OCI-LY3 (cell line): ENCODE measurements around the gene ZBED2.

Experiments used
- H2AFZ ChIP-seq: fragments of 200-600, 300-600 bp; shearing (Covaris generic); 2 replicates; pipeline ENCODE4 v1.6.0; 2014; ENCODE audit warnings: antibody characterized with exemption, low read depth, low read length
- H3K27ac ChIP-seq: fragments of 200-600, 300-600 bp; sonication (generic); 2 replicates; pipeline ENCODE4 v1.5.1; 2014; ENCODE audit warnings: mild to moderate bottlenecking, low read length, moderate library complexity, mixed read lengths
- H3K27me3 ChIP-seq: fragments of 200-600, 300-600 bp; sonication (generic); 2 replicates; pipeline ENCODE4 v1.6.1; 2014; ENCODE audit warnings: low read depth, low read length, mixed read lengths
- H3K36me3 ChIP-seq: fragments of 200-600, 300-600 bp; sonication (generic); replicated peaks from 2 replicates; pipeline ENCODE3; 2014; ENCODE audit warnings: low read depth, low read length, mixed read lengths
- H3K4me1 ChIP-seq: fragments of 300-600, 200-600 bp; sonication (generic); 2 replicates; pipeline ENCODE4 v1.6.1; 2014; ENCODE audit warnings: low read length, mixed read lengths
- H3K4me2 ChIP-seq: fragments of 200-600, 300-600 bp; sonication (generic); 2 replicates; pipeline ENCODE4 v1.6.1; 2014; ENCODE audit warnings: low read length, mixed read lengths
- H3K4me3 ChIP-seq: fragments of 300-600, 200-600 bp; sonication (generic); 2 replicates; pipeline ENCODE4 v1.5.1; 2014; ENCODE audit warnings: antibody characterized with exemption, mild to moderate bottlenecking, low read length, moderate library complexity
- H3K79me2 ChIP-seq: fragments of 300-600, 200-600 bp; shearing (Covaris generic); 2 replicates; pipeline ENCODE4 v1.6.1; 2014; ENCODE audit warnings: mild to moderate bottlenecking, low read length, mixed read lengths
- H3K9ac ChIP-seq: fragments of 300-600, 200-600 bp; shearing (Covaris generic); 2 replicates; pipeline ENCODE4 v1.6.0; 2014; ENCODE audit warnings: mild to moderate bottlenecking, low read length, moderate library complexity
- H3K9me3 ChIP-seq: fragments of 200-600, 300-600 bp; shearing (Covaris generic); 2 replicates; pipeline ENCODE4 v1.6.1; 2014; ENCODE audit warnings: low read length, mixed read lengths; ENCODE audit not compliant: insufficient read depth
- H4K20me1 ChIP-seq: fragments of 200-600, 300-600 bp; sonication (generic); 2 replicates; pipeline ENCODE4 v1.6.1; 2016; ENCODE audit warnings: low read length, mixed read lengths; ENCODE audit not compliant: insufficient read depth
- EZH2phosphoT487 ChIP-seq: fragments of 200-600 bp; shearing (Covaris generic); IDR thresholded peaks from 2 replicates; pipeline ENCODE4 v1.6.1; 2018; ENCODE audit warnings: antibody characterized with exemption, mixed run types, low read depth
- TF ChIP-seq, protein P1 (sequence below): fragments of 200-600, 300-600 bp; sonication (generic); IDR thresholded peaks from 2 replicates; pipeline ENCODE4 v1.5.1; 2014; ENCODE audit warnings: antibody characterized with exemption, low read length, low read depth

Gene ZBED2

DNA sequence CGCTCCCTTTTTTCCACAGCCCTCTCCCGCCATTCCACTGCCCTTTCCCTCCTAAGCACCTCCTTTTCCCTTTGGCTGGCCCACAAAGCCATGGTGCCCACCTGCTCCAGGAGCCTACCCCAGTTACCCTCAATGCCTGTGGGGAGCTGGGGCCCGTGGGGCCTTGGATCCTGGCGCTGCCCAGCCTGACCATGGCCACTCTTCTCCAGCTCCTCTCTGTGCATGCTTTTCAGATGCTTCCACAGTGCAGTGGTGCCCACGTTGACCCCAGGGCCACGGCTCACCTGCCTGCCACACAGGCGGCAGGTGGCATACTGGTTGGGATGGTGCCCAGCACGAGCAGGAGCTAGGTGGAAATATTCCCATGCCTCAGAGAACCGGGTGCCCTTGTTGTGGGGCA is 1.5 kb downstream of the ZBED2 start:
- Histone ChIP-seq H3K27ac (no peak overlapping the region), H3K4me3 (no peak overlapping the region), H2AFZ (no peak overlapping the region), H3K9ac (no peak overlapping the region), H3K4me1 (peaks cover 20% of the 10 kb centered on the region), H3K36me3 (no peaks in the 10 kb centered on the region), H3K27me3 (no peaks in the 10 kb centered on the region), H3K4me2 (no peak overlapping the region), H3K79me2 (no peaks in the 10 kb centered on the region), H3K9me3 (no peaks in the 10 kb centered on the region), H4K20me1 (no peaks in the 10 kb centered on the region)
- TF ChIP-seq, protein P1, sequence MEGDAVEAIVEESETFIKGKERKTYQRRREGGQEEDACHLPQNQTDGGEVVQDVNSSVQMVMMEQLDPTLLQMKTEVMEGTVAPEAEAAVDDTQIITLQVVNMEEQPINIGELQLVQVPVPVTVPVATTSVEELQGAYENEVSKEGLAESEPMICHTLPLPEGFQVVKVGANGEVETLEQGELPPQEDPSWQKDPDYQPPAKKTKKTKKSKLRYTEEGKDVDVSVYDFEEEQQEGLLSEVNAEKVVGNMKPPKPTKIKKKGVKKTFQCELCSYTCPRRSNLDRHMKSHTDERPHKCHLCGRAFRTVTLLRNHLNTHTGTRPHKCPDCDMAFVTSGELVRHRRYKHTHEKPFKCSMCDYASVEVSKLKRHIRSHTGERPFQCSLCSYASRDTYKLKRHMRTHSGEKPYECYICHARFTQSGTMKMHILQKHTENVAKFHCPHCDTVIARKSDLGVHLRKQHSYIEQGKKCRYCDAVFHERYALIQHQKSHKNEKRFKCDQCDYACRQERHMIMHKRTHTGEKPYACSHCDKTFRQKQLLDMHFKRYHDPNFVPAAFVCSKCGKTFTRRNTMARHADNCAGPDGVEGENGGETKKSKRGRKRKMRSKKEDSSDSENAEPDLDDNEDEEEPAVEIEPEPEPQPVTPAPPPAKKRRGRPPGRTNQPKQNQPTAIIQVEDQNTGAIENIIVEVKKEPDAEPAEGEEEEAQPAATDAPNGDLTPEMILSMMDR = no peak
- TF ChIP-seq EZH2phosphoT487 = no peak

DNA sequence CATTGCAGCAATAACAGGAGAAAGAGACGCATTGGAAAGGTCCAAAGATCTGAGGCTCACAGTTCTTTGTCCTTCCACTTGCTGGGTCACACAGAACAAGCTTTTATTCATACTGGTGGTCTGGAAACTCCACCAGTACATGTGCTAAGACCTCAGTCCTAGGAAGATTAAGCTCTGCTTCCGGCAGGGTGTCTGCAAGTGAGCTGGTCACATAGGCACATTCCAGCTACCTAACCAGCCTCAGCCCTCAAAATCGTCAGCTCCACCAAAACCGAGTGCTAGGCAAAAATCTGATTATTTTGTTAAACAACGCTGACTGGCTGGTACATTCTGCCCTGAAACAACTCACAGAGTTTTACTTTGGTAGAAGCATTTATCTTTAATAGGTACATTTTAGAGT is 2.2 kb downstream of the ZBED2 start:
- Histone ChIP-seq H3K79me2 (no peaks in the 10 kb centered on the region), H3K4me2 (no peak overlapping the region), H3K9me3 (no peaks in the 10 kb centered on the region), H3K4me1 (peaks cover 20% of the 10 kb centered on the region), H3K36me3 (no peaks in the 10 kb centered on the region), H2AFZ (no peak overlapping the region), H3K9ac (no peak overlapping the region), H4K20me1 (no peaks in the 10 kb centered on the region), H3K27ac (no peak overlapping the region), H3K27me3 (no peaks in the 10 kb centered on the region), H3K4me3 (no peak overlapping the region)
- TF ChIP-seq, protein P1 = no peak
- no peak for TF ChIP-seq EZH2phosphoT487

DNA sequence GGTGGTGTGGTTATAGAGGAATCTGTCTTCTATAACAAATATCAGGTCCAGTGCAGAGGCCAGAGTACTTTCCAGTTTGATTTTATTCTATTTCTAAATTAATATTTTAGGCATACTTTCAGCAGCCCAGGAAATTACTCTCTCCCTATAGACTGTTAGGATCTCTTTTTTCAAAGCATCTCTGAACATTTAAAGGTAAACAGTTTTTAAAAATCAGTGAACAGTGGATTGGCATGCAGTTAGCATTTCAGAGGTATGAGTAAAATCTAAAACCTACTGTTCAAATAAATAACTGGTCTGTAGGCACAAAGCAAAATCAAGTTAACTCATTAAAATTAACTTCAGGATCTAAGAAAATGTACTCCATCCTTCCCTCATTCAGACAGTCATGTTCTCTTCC is 3.0 kb downstream of the ZBED2 start:
- no peaks in the 10 kb centered on the region for H3K79me2 ChIP-seq
- no peaks in the 10 kb centered on the region for H4K20me1 ChIP-seq
- TF ChIP-seq, protein P1 = no peak
- no peaks in the 10 kb centered on the region for H3K9me3 ChIP-seq
- H3K27ac ChIP-seq = no peak overlapping the region
- no peaks in the 10 kb centered on the region for H3K36me3 ChIP-seq
- no peak overlapping the region for H3K4me2 ChIP-seq
- peaks cover 20% of the 10 kb centered on the region for H3K4me1 ChIP-seq
- H3K4me3 ChIP-seq = no peak overlapping the region
- H3K9ac ChIP-seq = no peak overlapping the region
- no peak overlapping the region for H2AFZ ChIP-seq
- H3K27me3 ChIP-seq = no peaks in the 10 kb centered on the region

DNA sequence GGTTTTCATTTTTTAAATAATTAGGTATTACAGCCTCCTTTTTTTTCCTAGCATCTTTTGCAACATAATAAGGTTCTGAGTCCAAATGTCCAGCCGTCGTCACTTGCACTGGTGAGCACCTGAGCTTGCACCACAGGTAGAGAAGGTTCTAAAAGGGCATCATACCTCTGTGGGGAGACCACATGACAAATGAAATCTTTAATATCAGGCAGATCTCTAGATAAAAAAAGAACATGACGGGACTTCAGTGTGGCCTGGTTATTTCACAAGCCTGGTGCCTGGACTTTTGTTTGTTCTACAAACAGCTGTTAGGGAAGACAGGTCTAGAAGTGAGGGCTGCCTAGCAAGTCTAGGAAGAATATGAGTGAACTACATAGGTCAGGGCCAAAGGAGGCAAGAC is 3.6 kb downstream of the ZBED2 start:
- Histone ChIP-seq H3K4me3 (no peak overlapping the region), H3K4me1 (peaks cover 20% of the 10 kb centered on the region), H3K9ac (no peak overlapping the region), H3K4me2 (no peak overlapping the region), H4K20me1 (no peaks in the 10 kb centered on the region), H3K9me3 (no peaks in the 10 kb centered on the region), H3K79me2 (no peaks in the 10 kb centered on the region), H3K27me3 (no peaks in the 10 kb centered on the region), H3K27ac (no peak overlapping the region), H2AFZ (no peak overlapping the region), H3K36me3 (no peaks in the 10 kb centered on the region)
- TF ChIP-seq, protein P1 = no peak
- TF ChIP-seq EZH2phosphoT487 = no peak
